ENCODE measurements around the gene VPS13A. TPM values are rescaled to one million over a fixed set of nuclear protein-coding genes. Genes with fewer than 3 reads are reported as not detected.

Gene VPS13A
- total RNA-seq, 1 donor from 2014 or later, result 66.8 TPM

GRCh38 chr9:77183581-77183980 is 6.2 kb downstream of the VPS13A start:
- no peak overlapping the region for H3K4me2 ChIP-seq

GRCh38 chr9:77188242-77188641 is 10.9 kb downstream of the VPS13A start:
- no peaks in the 10 kb centered on the region for H3F3A ChIP-seq (ENCODE audit: low read depth)
- TF ChIP-seq CTCF (IDR thresholded peaks at IDR 0.05), result no peak
- TF ChIP-seq EZH2phosphoT487 (IDR thresholded peaks at IDR 0.05), result no peak
- TF ChIP-seq EZH2 (IDR thresholded peaks at IDR 0.05), result no peak
- no peak overlapping the region for H3K4me3 Mint-ChIP-seq

More at GRCh38 chr9:77183581-77183980, 6.2 kb downstream of the VPS13A start:
- H3K9me3 ChIP-seq (ENCODE audit: low read depth), result no peaks in the 10 kb centered on the region
- H3K27ac ChIP-seq, result no peak overlapping the region
- Mint-ChIP-seq H3K27me3 (ENCODE audit: insufficient read depth, low read depth) (no peaks in the 10 kb centered on the region), H3K9me3 (peaks cover 16% of the 10 kb centered on the region), H3K27ac (no peak overlapping the region), H3K4me1 (peaks cover 19% of the 10 kb centered on the region), H3K36me3 (peaks cover 13% of the 10 kb centered on the region), H3K4me3 (no peak overlapping the region)
- no peaks in the 10 kb centered on the region for H3K27me3 ChIP-seq
- H3K4me1 ChIP-seq, result peaks cover 13% of the 10 kb centered on the region
- no peak overlapping the region for H3K9ac ChIP-seq
- DNase-seq (ENCODE audit: low spot score), result no peak
- no peak overlapping the region for H2AFZ ChIP-seq (replicated peaks)
- no peaks in the 10 kb centered on the region for H3F3A ChIP-seq (ENCODE audit: low read depth)
- no peaks in the 10 kb centered on the region for H3K36me3 ChIP-seq
- H3K4me3 ChIP-seq, result no peak overlapping the region
- TF ChIP-seq EZH2 (IDR thresholded peaks at IDR 0.05) (no peak), EZH2phosphoT487 (IDR thresholded peaks at IDR 0.05) (no peak), CTCF (IDR thresholded peaks at IDR 0.05) (no peak)
- peaks cover 25% of the 10 kb centered on the region for H4K20me1 ChIP-seq (ENCODE audit: low read depth)
- peaks cover 99% of the 10 kb centered on the region for H3K79me2 ChIP-seq (ENCODE audit: low read depth)

GRCh38 chr9:77194423-77194822 is 17.1 kb downstream of the VPS13A start:
- no peak for TF ChIP-seq EZH2phosphoT487 (IDR thresholded peaks at IDR 0.05)
- no peak for TF ChIP-seq CTCF (IDR thresholded peaks at IDR 0.05)
- TF ChIP-seq EZH2 (IDR thresholded peaks at IDR 0.05), result no peak
- Mint-ChIP-seq H3K9me3 (peaks cover 25% of the 10 kb centered on the region), H3K36me3 (peaks cover 10% of the 10 kb centered on the region), H3K4me1 (no peaks in the 10 kb centered on the region), H3K27me3 (ENCODE audit: insufficient read depth, low read depth) (peaks cover 5% of the 10 kb centered on the region), H3K27ac (no peak overlapping the region), H3K4me3 (no peak overlapping the region)
- Histone ChIP-seq H2AFZ (replicated peaks) (no peak overlapping the region), H3K27ac (no peak overlapping the region), H3K4me3 (no peak overlapping the region), H3K4me2 (no peak overlapping the region), H3K9ac (no peak overlapping the region), H4K20me1 (ENCODE audit: low read depth) (no peaks in the 10 kb centered on the region), H3K4me1 (peaks cover 5% of the 10 kb centered on the region), H3K79me2 (ENCODE audit: low read depth) (peaks cover 86% of the 10 kb centered on the region), H3K36me3 (no peaks in the 10 kb centered on the region), H3K27me3 (no peaks in the 10 kb centered on the region), H3K9me3 (ENCODE audit: low read depth) (no peaks in the 10 kb centered on the region), H3F3A (ENCODE audit: low read depth) (no peaks in the 10 kb centered on the region)
- no peak for DNase-seq (ENCODE audit: low spot score)

More at GRCh38 chr9:77188242-77188641, 10.9 kb downstream of the VPS13A start:
- Histone ChIP-seq H3K9me3 (ENCODE audit: low read depth) (no peaks in the 10 kb centered on the region), H3K4me1 (peaks cover 5% of the 10 kb centered on the region), H3K4me2 (no peak overlapping the region), H3K4me3 (no peak overlapping the region), H3K79me2 (ENCODE audit: low read depth) (peaks cover 98% of the 10 kb centered on the region), H4K20me1 (ENCODE audit: low read depth) (peaks cover 2% of the 10 kb centered on the region), H3K27ac (no peak overlapping the region), H3K36me3 (no peaks in the 10 kb centered on the region), H3K27me3 (no peaks in the 10 kb centered on the region), H3K9ac (no peak overlapping the region), H2AFZ (replicated peaks) (no peak overlapping the region)
- H3K27me3 Mint-ChIP-seq (ENCODE audit: insufficient read depth, low read depth), result peaks cover 3% of the 10 kb centered on the region
- no peak for DNase-seq (ENCODE audit: low spot score)
- H3K4me1 Mint-ChIP-seq, result no peaks in the 10 kb centered on the region
- peaks cover 46% of the 10 kb centered on the region for H3K9me3 Mint-ChIP-seq
- H3K27ac Mint-ChIP-seq, result no peak overlapping the region
- H3K36me3 Mint-ChIP-seq, result peaks cover 23% of the 10 kb centered on the region

Measured in neural progenitor cell (in vitro differentiated cells).